ENCODE measurements around the gene ANKRD42. TPM values are rescaled to one million over a fixed set of nuclear protein-coding genes. Genes with fewer than 3 reads are reported as not detected.

Gene ANKRD42
- total and polyA plus RNA-seq, 9 of the 15 experiments (the other 6 are each of a cell fraction or from before 2014, with no cell fraction given) = 2.8 to 9.1 (median 6.1) TPM

DNA sequence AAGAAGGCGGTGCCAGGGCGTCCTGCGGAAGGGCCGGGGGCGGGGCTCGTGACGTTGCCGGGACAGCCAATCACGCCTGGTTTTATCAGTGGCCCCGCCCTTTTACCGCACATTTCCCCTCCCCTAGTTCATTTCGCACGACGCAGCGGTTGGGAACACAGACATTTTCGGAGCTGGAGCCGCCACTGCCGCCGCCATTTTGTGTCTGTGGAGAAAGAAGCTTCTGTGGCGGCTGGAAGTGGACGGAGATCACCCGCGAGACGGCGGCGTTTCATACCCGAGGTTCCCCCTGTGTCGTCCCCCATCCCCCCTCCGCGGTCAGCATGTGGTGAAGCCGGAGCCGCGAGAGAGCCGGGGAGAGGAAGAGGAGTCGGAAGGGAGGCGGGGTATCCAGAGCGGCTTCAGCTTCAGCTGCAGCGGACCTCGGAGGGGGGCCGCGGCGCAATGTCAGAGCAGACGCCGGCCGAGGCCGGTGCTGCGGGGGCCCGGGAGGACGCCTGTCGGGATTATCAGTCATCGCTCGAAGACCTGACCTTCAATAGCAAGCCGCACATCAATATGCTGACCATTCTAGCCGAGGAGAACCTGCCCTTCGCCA lies 36.4 kb upstream of the ANKRD42 start, which contains the start of gene PCF11 (continued):
- TF ChIP-seq, protein P1, sequence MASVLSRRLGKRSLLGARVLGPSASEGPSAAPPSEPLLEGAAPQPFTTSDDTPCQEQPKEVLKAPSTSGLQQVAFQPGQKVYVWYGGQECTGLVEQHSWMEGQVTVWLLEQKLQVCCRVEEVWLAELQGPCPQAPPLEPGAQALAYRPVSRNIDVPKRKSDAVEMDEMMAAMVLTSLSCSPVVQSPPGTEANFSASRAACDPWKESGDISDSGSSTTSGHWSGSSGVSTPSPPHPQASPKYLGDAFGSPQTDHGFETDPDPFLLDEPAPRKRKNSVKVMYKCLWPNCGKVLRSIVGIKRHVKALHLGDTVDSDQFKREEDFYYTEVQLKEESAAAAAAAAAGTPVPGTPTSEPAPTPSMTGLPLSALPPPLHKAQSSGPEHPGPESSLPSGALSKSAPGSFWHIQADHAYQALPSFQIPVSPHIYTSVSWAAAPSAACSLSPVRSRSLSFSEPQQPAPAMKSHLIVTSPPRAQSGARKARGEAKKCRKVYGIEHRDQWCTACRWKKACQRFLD (CRISPR knock-in tag; IDR thresholded peaks at IDR 0.05) = no peak
- TF ChIP-seq BACH1 (tag; IDR thresholded peaks at IDR 0.05) = no peak
- TF ChIP-seq, protein P2, sequence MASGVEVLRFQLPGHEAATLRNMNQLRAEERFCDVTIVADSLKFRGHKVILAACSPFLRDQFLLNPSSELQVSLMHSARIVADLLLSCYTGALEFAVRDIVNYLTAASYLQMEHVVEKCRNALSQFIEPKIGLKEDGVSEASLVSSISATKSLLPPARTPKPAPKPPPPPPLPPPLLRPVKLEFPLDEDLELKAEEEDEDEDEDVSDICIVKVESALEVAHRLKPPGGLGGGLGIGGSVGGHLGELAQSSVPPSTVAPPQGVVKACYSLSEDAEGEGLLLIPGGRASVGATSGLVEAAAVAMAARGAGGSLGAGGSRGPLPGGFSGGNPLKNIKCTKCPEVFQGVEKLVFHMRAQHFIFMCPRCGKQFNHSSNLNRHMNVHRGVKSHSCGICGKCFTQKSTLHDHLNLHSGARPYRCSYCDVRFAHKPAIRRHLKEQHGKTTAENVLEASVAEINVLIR (CRISPR knock-in tag; IDR thresholded peaks at IDR 0.05) = peak; percentile 69
- TF ChIP-seq ZNF175 (CRISPR knock-in tag; IDR thresholded peaks at IDR 0.05; ENCODE audit: low read depth) = no peak
- no peak for TF ChIP-seq STAT5B (CRISPR knock-in tag; IDR thresholded peaks at IDR 0.05)
- no peak for TF ChIP-seq RFX7 (CRISPR knock-in tag; IDR thresholded peaks at IDR 0.05)
- TF ChIP-seq SNRNP70 (optimal IDR thresholded peaks at IDR 0.05; ENCODE audit: low read depth, low read length) = no peak
- TF ChIP-seq SNIP1 (IDR thresholded peaks at IDR 0.05; ENCODE audit: low read depth) = no peak
- no peak for TF ChIP-seq TFAM (CRISPR knock-in tag; conservative IDR thresholded peaks at IDR 0.05)
- TF ChIP-seq, protein P3, sequence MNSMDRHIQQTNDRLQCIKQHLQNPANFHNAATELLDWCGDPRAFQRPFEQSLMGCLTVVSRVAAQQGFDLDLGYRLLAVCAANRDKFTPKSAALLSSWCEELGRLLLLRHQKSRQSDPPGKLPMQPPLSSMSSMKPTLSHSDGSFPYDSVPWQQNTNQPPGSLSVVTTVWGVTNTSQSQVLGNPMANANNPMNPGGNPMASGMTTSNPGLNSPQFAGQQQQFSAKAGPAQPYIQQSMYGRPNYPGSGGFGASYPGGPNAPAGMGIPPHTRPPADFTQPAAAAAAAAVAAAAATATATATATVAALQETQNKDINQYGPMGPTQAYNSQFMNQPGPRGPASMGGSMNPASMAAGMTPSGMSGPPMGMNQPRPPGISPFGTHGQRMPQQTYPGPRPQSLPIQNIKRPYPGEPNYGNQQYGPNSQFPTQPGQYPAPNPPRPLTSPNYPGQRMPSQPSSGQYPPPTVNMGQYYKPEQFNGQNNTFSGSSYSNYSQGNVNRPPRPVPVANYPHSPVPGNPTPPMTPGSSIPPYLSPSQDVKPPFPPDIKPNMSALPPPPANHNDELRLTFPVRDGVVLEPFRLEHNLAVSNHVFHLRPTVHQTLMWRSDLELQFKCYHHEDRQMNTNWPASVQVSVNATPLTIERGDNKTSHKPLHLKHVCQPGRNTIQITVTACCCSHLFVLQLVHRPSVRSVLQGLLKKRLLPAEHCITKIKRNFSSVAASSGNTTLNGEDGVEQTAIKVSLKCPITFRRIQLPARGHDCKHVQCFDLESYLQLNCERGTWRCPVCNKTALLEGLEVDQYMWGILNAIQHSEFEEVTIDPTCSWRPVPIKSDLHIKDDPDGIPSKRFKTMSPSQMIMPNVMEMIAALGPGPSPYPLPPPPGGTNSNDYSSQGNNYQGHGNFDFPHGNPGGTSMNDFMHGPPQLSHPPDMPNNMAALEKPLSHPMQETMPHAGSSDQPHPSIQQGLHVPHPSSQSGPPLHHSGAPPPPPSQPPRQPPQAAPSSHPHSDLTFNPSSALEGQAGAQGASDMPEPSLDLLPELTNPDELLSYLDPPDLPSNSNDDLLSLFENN (IDR thresholded peaks at IDR 0.05; ENCODE audit: low read depth in 2 of 2, low read length in 2 of 2) = 0 out of 4 replicates have a peak, but pooled peaks of 1 of the 2 experiments have one; percentile 42
- no peak for TF ChIP-seq ZNF324 (CRISPR knock-in tag; IDR thresholded peaks at IDR 0.05)
- TF ChIP-seq CREBBP (IDR thresholded peaks at IDR 0.05; ENCODE audit: low read depth, low read length) = no peak
- no peak for TF ChIP-seq SMAD2 (IDR thresholded peaks at IDR 0.05; ENCODE audit: low read depth, low read length)
- no peak for TF ChIP-seq ZNF76 (CRISPR knock-in tag; IDR thresholded peaks at IDR 0.05; ENCODE audit: borderline replicate concordance)
- TF ChIP-seq, protein P4, sequence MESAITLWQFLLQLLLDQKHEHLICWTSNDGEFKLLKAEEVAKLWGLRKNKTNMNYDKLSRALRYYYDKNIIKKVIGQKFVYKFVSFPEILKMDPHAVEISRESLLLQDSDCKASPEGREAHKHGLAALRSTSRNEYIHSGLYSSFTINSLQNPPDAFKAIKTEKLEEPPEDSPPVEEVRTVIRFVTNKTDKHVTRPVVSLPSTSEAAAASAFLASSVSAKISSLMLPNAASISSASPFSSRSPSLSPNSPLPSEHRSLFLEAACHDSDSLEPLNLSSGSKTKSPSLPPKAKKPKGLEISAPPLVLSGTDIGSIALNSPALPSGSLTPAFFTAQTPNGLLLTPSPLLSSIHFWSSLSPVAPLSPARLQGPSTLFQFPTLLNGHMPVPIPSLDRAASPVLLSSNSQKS (CRISPR knock-in tag; IDR thresholded peaks at IDR 0.05) = no peak
- TF ChIP-seq MEF2A (IDR thresholded peaks at IDR 0.05; ENCODE audit: control insufficient read depth, low read depth, low read length) = no peak
- no peak for TF ChIP-seq SOX6 (IDR thresholded peaks at IDR 0.05)
- TF ChIP-seq EP400 (IDR thresholded peaks at IDR 0.05) = peak; percentile 56
- peak; percentile 37; the same call in 1 of the 2 replicates for TF ChIP-seq MYBL2 (IDR thresholded peaks at IDR 0.05; ENCODE audit: low read depth)
- TF ChIP-seq MYBL2 (CRISPR knock-in tag; IDR thresholded peaks at IDR 0.05; ENCODE audit: borderline replicate concordance) = no peak
- TF ChIP-seq HEY1 (CRISPR knock-in tag; IDR thresholded peaks at IDR 0.05; ENCODE audit: borderline replicate concordance) = no peak
- peak; percentile 6; the same call in 1 of the 2 replicates for TF ChIP-seq CXXC5 (CRISPR knock-in tag; IDR thresholded peaks at IDR 0.05)
- TF ChIP-seq SMAD1 (IDR thresholded peaks at IDR 0.05; ENCODE audit: low read depth, low read length, partially characterized antibody) = peak; percentile 91
